ENCODE results near the gene ITPRIP.
A peak's percentile ranks its signal among the peaks of the same experiment; 100 is the strongest.

Gene ITPRIP

GRCh38 chr10:104262055-104262454 lies 76.2 kb downstream of the ITPRIP start:
- H3K4me3 ChIP-seq (ENCODE audit: low read length), result no peak overlapping the region
- DNase-seq (ENCODE audit: low read depth), result no peak
- no peak for TF ChIP-seq CTCF (IDR thresholded peaks at IDR 0.05; ENCODE audit: insufficient read depth, low read depth, low read length, missing control alignments)

- no peak for TF ChIP-seq CTCF (IDR thresholded peaks at IDR 0.05; ENCODE audit: insufficient read depth, low read depth, low read length, missing control alignments)
- DNase-seq (ENCODE audit: low read depth), result peak; percentile 68
- H3K4me3 ChIP-seq (ENCODE audit: low read length), result no peak overlapping the region
Observed at GRCh38 chr10:104260775-104261115, 77.5 kb downstream of the ITPRIP start.

DNA sequence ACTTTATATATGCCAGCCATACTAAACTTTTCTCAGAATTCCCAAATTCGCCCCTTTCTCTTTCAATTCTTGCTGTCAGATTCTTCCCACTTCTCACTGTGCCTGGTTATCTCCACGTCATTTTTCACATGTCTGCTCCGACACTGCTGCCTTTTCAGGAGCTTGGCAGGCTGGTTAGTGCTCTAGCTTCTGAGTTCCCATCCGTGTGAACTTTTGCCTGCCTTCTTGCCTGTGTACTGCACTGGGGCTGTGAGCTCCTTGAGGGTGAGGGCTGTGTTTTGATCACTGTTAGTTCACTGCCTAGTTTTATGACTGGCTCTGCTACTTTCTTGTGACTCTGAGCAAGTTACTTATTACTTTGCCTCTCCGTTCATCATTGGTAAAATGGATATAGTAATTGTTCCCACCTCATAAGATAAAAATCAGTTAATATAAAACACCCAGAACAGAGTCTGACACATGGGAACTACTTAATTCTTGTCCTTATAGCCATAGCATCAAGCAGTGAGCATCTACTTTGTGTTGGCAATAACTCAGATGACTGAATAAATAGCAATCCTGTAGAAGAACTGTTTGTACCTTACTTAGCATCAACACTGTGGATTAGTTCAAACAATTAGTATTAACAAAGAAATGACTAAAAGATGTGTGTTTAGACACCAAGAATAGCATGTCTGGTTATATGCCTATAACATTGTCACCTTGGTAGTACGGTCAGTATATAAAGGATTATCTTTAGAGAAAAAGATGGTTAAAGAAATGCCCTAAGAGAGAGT lies 78.1 kb downstream of the ITPRIP start:
- DNase-seq (ENCODE audit: low read depth), result peak; percentile 32
- no peak for TF ChIP-seq CTCF (IDR thresholded peaks at IDR 0.05; ENCODE audit: insufficient read depth, low read depth, low read length, missing control alignments)
- H3K4me3 ChIP-seq (ENCODE audit: low read length), result peak overlapping the region; percentile 29
